MCF 10A (cell line): ENCODE data around the gene NANOS2. TPM values are rescaled to one million over a fixed set of nuclear protein-coding genes. Genes with fewer than 3 reads are reported as not detected.

Experiments
- BruUV-seq: library from RNA; stranded (reverse); fragments of 400-500 nt; replicated peaks from 2 replicates; lab custom pipeline; 2021; lab: Mats Ljungman, UMichigan
- CTCF ChIA-PET: fragments of 300-600 bp; sonication (Branson Sonifier 250); formaldehyde crosslinking; extraction: SDS; loops from one replicate; lab custom pipeline; 2021; ENCODE audit warnings: antibody characterized with exemption, inconsistent platforms; lab: Yijun Ruan, JAX
- POLR2A ChIA-PET: fragments of 300-600, 350-650 bp; sonication (Branson Sonifier 250); formaldehyde crosslinking; extraction: SDS; loops from one replicate; lab custom pipeline; 2020; ENCODE audit warnings: antibody characterized with exemption, inconsistent platforms; lab: Yijun Ruan, JAX
- DNase-seq: peaks from one replicate; pipeline ENCODE4 v3.0.0-alpha.2; 2018; ENCODE audit not compliant: unreplicated experiment
- H3K27ac Mint-ChIP-seq: one replicate; pipeline ENCODE4 v1.8.0; 2022; ENCODE audit warnings: mild to moderate bottlenecking, low read depth, mixed read lengths; ENCODE audit not compliant: unreplicated experiment
- H3K27me3 Mint-ChIP-seq: one replicate; pipeline ENCODE4 v1.8.0; 2022; ENCODE audit warnings: mixed read lengths; ENCODE audit not compliant: insufficient read depth, unreplicated experiment
- H3K36me3 Mint-ChIP-seq: one replicate; pipeline ENCODE4 v1.8.0; 2022; ENCODE audit warnings: mild to moderate bottlenecking, moderate library complexity, mixed read lengths; ENCODE audit not compliant: insufficient read depth, unreplicated experiment
- H3K4me1 Mint-ChIP-seq: one replicate; pipeline ENCODE4 v1.8.0; 2022; ENCODE audit warnings: mixed read lengths; ENCODE audit not compliant: insufficient read depth, unreplicated experiment
- H3K4me3 Mint-ChIP-seq: one replicate; pipeline ENCODE4 v1.8.0; 2022; ENCODE audit warnings: mild to moderate bottlenecking, moderate library complexity, mixed read lengths; ENCODE audit not compliant: unreplicated experiment
- H3K9me3 Mint-ChIP-seq: one replicate; pipeline ENCODE4 v1.8.0; 2022; ENCODE audit warnings: mixed read lengths; ENCODE audit not compliant: unreplicated experiment
- CTCF ChIP-seq: fragments of 200-600 bp; IDR thresholded peaks from one replicate; pipeline ENCODE4 v1.8.0; 2022; ENCODE audit warnings: antibody characterized with exemption, mild to moderate bottlenecking; ENCODE audit not compliant: unreplicated experiment
- intact Hi-C: fragments of 100-400 bp; cut with micrococcal nuclease; formaldehyde crosslinking; loops from 2 replicates; pipeline ENCODE4 v1.14.1; 2022
- total RNA-seq: library from RNA; stranded (reverse); gene quantifications from 2 replicates; pipeline ENCODE4 v1.2.3, GENCODE V29; 2022

Gene NANOS2
- total RNA-seq, 1 experiment from 2014 or later, result not detected

DNA sequence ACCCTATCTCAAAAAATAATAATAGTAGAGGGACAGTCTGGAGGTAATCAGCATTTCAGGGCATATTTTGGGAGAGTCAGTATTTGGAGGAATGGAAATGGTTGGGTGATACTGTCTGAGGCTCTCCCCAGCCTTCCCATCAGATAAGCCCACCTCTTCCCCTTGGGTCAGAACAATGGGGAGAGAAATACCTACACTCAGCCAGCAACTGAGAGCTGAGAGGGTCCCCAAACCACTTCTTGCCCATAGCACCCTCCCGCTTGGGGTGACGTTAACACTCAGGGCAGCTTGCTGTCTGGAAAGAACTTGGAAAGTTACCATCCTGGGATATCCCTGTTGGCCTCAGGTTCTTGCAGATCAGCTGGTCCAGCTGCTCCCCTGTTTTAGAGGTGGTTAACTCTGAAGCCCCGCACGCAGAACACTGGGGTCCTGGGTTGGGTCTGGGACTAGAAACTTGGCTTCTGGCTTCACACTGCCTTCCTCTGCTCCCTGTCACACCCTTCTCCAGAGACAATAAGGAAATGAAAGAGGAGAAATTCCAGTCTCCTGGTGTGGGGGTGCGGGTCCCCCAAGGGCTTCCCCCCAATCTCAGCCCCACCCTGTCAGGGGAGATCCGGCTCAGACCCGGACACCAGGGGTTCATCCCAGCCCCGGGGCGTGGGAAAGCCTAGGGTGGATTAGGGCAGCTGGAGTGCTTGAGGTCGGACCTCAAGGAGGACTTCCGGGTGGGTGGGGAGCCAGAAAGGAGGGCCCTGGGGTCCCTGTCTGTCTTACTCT, 48.0 kb downstream of the NANOS2 start:
- Mint-ChIP-seq H3K4me1 (peaks cover 5% of the 10 kb centered on the region), H3K9me3 (no peaks in the 10 kb centered on the region), H3K27me3 (peaks cover 51% of the 10 kb centered on the region), H3K36me3 (peaks cover 3% of the 10 kb centered on the region), H3K27ac (no peak overlapping the region), H3K4me3 (no peak overlapping the region)
- CTCF ChIA-PET, result interaction anchor here (0.6 to 1.0 kb wide), 2 partner anchors 14 to 67 kb away, joined by 3 read pairs; no protein-coding TSS in a partner anchor
- no TSS peak for BruUV-seq
- no peak for TF ChIP-seq CTCF
- intact Hi-C loops, result no loop called here
- DNase-seq, result no peak
- POLR2A ChIA-PET, result no interaction called here

- POLR2A ChIA-PET, result no interaction called here
- H3K4me1 Mint-ChIP-seq, result peaks cover 5% of the 10 kb centered on the region
- H3K9me3 Mint-ChIP-seq, result no peaks in the 10 kb centered on the region
- no peak for TF ChIP-seq CTCF
- intact Hi-C loops, result no loop called here
- no peak for DNase-seq
- CTCF ChIA-PET, result interaction anchor here (1.4 kb wide), 1 partner anchor 17 kb away, joined by 5 read pairs; no protein-coding TSS in a partner anchor
- H3K4me3 Mint-ChIP-seq, result no peak overlapping the region
- H3K36me3 Mint-ChIP-seq, result peaks cover 11% of the 10 kb centered on the region
- H3K27ac Mint-ChIP-seq, result no peak overlapping the region
- H3K27me3 Mint-ChIP-seq, result peaks cover 51% of the 10 kb centered on the region
- BruUV-seq, result no TSS peak
These were observed 49.2 kb downstream of the NANOS2 start for GRCh38 chr19:45865269-45865948.

- H3K27me3 Mint-ChIP-seq, result peaks cover 51% of the 10 kb centered on the region
- H3K4me1 Mint-ChIP-seq, result peaks cover 5% of the 10 kb centered on the region
- ChIA-PET CTCF (interaction anchor here (1.4 kb wide), 1 partner anchor 18 kb away, joined by 5 read pairs; no protein-coding TSS in a partner anchor), POLR2A (interaction anchor here (2.1 kb wide), 1 partner anchor 17 kb away, joined by 12 read pairs; no protein-coding TSS in a partner anchor)
- DNase-seq, result no peak
- intact Hi-C loops, result no loop called here
- H3K4me3 Mint-ChIP-seq, result no peak overlapping the region
- H3K36me3 Mint-ChIP-seq, result peaks cover 18% of the 10 kb centered on the region
- no peak for TF ChIP-seq CTCF
- BruUV-seq, result no TSS peak
- no peaks in the 10 kb centered on the region for H3K9me3 Mint-ChIP-seq
- H3K27ac Mint-ChIP-seq, result no peak overlapping the region
These were observed 49.9 kb downstream of the NANOS2 start for GRCh38 chr19:45864629-45865082.
